Smooth muscle cell (in vitro differentiated cells): ENCODE data around the gene LDB2. TPM values are rescaled to one million over a fixed set of nuclear protein-coding genes. Genes with fewer than 3 reads are reported as not detected.

ENCODE experiments used
- DNase-seq: peaks from one replicate; lab custom pipeline; 2025; ENCODE audit not compliant: unreplicated experiment; lab: John Stamatoyannopoulos, UW
- H2AFZ ChIP-seq: fragments of 200-600 bp; sonication (generic); 2 replicates; pipeline ENCODE4 v1.6.0; 2016; ENCODE audit warnings: antibody characterized with exemption, low read depth, mild to moderate bottlenecking
- H3F3A ChIP-seq: fragments of 200-600 bp; sonication (generic); 2 replicates; pipeline ENCODE4 v1.6.0; 2017; ENCODE audit warnings: antibody characterized with exemption, low read depth
- H3K27ac ChIP-seq: fragments of 200-600 bp; sonication (generic); 2 replicates; pipeline ENCODE4 v1.5.1; 2016; ENCODE audit warnings: low read depth, mild to moderate bottlenecking
- H3K27me3 ChIP-seq: fragments of 200-600 bp; sonication (generic); 2 replicates; pipeline ENCODE4 v1.6.1; 2016; ENCODE audit warnings: low read depth, mild to moderate bottlenecking
- H3K36me3 ChIP-seq: fragments of 200-600 bp; sonication (generic); 2 replicates; pipeline ENCODE4 v1.5.1; 2016; ENCODE audit warnings: low read depth
- H3K4me1 ChIP-seq: fragments of 200-600 bp; sonication (generic); 2 replicates; pipeline ENCODE4 v1.5.1; 2016; ENCODE audit warnings: low read depth
- H3K4me2 ChIP-seq: fragments of 200-600 bp; sonication (generic); 2 replicates; pipeline ENCODE4 v1.6.0; 2016; ENCODE audit warnings: mild to moderate bottlenecking
- H3K4me3 ChIP-seq: fragments of 200-600 bp; sonication (generic); 2 replicates; pipeline ENCODE4 v1.5.1; 2016; ENCODE audit warnings: mild to moderate bottlenecking
- H3K79me2 ChIP-seq: fragments of 200-600 bp; sonication (generic); 2 replicates; pipeline ENCODE4 v1.6.0; 2016; ENCODE audit warnings: low read depth, mild to moderate bottlenecking
- H3K9ac ChIP-seq: fragments of 200-600 bp; sonication (generic); 2 replicates; pipeline ENCODE4 v1.6.0; 2016; ENCODE audit warnings: low read depth
- H3K9me3 ChIP-seq: fragments of 200-600 bp; sonication (generic); replicated peaks from 2 replicates; pipeline ENCODE4 v1.5.1; 2016; ENCODE audit warnings: low read depth
- H4K20me1 ChIP-seq: fragments of 200-600 bp; sonication (generic); 2 replicates; pipeline ENCODE4 v1.6.0; 2016; ENCODE audit warnings: low read depth
- CTCF ChIP-seq: fragments of 200-600 bp; sonication (generic); IDR thresholded peaks from 2 replicates; pipeline ENCODE4 v1.5.1; 2017; ENCODE audit warnings: borderline replicate concordance, mild to moderate bottlenecking, antibody characterized with exemption; ENCODE audit not compliant: insufficient read depth, poor library complexity, severe bottlenecking
- WGBS: methylation state at CpG from one replicate; pipeline ENCODE4 v1.1.7; 2016; ENCODE audit warnings: low lambda C conversion rate; 5-methylcytosine and 5-hydroxymethylcytosine counted together
- polyA plus RNA-seq: library from polyadenylated mRNA; unstranded; fragments of >200 nt; fragmentation: Nextera tagmentation; extraction: Ambion mirVana; gene quantifications from 2 replicates; pipeline ENCODE4 v1.2.1, GENCODE V29; 2016
- total RNA-seq: library from RNA; depleted of rRNA; stranded (reverse); fragments of >200 nt; gene quantifications from 2 replicates; pipeline ENCODE4 v1.2.3, GENCODE V29; 2014

The LDB2 gene
- total and polyA plus RNA-seq, 2 experiments from 2014 or later = 30.6 to 61.5 TPM

DNA sequence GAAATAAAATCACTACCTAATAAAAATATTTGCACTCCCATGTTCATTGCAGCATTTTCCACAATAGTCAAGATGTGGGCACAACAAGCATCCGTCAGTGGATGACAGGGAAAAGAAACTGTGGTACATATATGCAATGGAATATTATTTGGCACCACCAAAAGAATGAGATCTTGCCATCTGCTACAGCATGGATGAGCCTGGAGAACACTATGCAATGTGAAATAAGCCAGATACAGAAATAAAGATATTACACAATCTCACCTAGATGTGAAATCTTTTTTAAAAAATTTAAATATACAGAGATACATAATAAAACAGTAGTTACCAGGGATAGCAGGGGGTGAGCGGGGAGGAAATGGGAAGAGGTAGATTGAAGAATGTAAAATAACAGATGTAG is 44.8 kb downstream of the LDB2 start:
- Histone ChIP-seq H3K4me3 (no peak overlapping the region), H3K36me3 (no peaks in the 10 kb centered on the region), H4K20me1 (no peaks in the 10 kb centered on the region), H3K79me2 (peaks cover 5% of the 10 kb centered on the region), H3K4me1 (peaks cover 4% of the 10 kb centered on the region), H3F3A (no peaks in the 10 kb centered on the region), H3K4me2 (no peak overlapping the region), H3K27me3 (no peaks in the 10 kb centered on the region), H2AFZ (no peak overlapping the region), H3K9ac (no peak overlapping the region), H3K27ac (no peak overlapping the region), H3K9me3 (no peaks in the 10 kb centered on the region)
- no peak for DNase-seq
- TF ChIP-seq CTCF = no peak
- WGBS = 97% methylated on average over 2 of the region's 2 CpGs

- H3K79me2 ChIP-seq = peaks cover 5% of the 10 kb centered on the region
- TF ChIP-seq CTCF = no peak
- DNase-seq = no peak
Measured at GRCh38 chr4:16852644-16853043, 45.8 kb downstream of the LDB2 start.

GRCh38 chr4:16852228-16852627 is 46.2 kb downstream of the LDB2 start:
- Histone ChIP-seq H3K27me3 (no peaks in the 10 kb centered on the region), H3K79me2 (peaks cover 5% of the 10 kb centered on the region)

More at GRCh38 chr4:16852644-16853043, 45.8 kb downstream of the LDB2 start:
- H3K4me1 ChIP-seq = no peaks in the 10 kb centered on the region
- H3K9me3 ChIP-seq = no peaks in the 10 kb centered on the region
- no peaks in the 10 kb centered on the region for H3K27me3 ChIP-seq
- no peak overlapping the region for H2AFZ ChIP-seq
- no peaks in the 10 kb centered on the region for H3K36me3 ChIP-seq
- H3K27ac ChIP-seq = no peak overlapping the region
- H3K9ac ChIP-seq = no peak overlapping the region
- H3K4me3 ChIP-seq = no peak overlapping the region
- no peak overlapping the region for H3K4me2 ChIP-seq
- H4K20me1 ChIP-seq = no peaks in the 10 kb centered on the region
- H3F3A ChIP-seq = no peaks in the 10 kb centered on the region

More at GRCh38 chr4:16852228-16852627, 46.2 kb downstream of the LDB2 start:
- 95% methylated on average over 2 of the region's 2 CpGs for WGBS
- Histone ChIP-seq H4K20me1 (no peaks in the 10 kb centered on the region), H3K4me1 (no peaks in the 10 kb centered on the region), H3K9ac (no peak overlapping the region), H3K36me3 (no peaks in the 10 kb centered on the region), H3K27ac (no peak overlapping the region), H3K4me2 (no peak overlapping the region), H3K9me3 (no peaks in the 10 kb centered on the region), H2AFZ (no peak overlapping the region), H3F3A (no peaks in the 10 kb centered on the region), H3K4me3 (no peak overlapping the region)
- no peak for DNase-seq
- no peak for TF ChIP-seq CTCF
